ENCODE data around the gene COG2. TPM values are rescaled to one million over a fixed set of nuclear protein-coding genes. Genes with fewer than 3 reads are reported as not detected.

The COG2 gene
- total and polyA plus RNA-seq, 2 of the 13 experiments (the other 11 are each of a cell fraction or from before 2014, with no cell fraction given) = 16.8 to 36.3 TPM

GRCh38 chr1:230725256-230726012 is 83.2 kb downstream of the COG2 start (continued):
- 0 out of 2 replicates have a peak, but pooled peaks have one; percentile 30 for TF ChIP-seq HMGXB3 (CRISPR knock-in tag; IDR thresholded peaks at IDR 0.05; ENCODE audit: borderline replicate concordance)
- TF ChIP-seq YEATS2 (CRISPR knock-in tag; IDR thresholded peaks at IDR 0.05; ENCODE audit: borderline replicate concordance) = no peak
- TF ChIP-seq REL (CRISPR knock-in tag; conservative IDR thresholded peaks at IDR 0.05) = no peak
- TF ChIP-seq FOXM1 (CRISPR knock-in tag; IDR thresholded peaks at IDR 0.05) = no peak
- no peak for TF ChIP-seq GMEB1 (CRISPR knock-in tag; IDR thresholded peaks at IDR 0.05; ENCODE audit: borderline replicate concordance)
- TF ChIP-seq ZNF709 (CRISPR knock-in tag; IDR thresholded peaks at IDR 0.05) = no peak
- no peak for TF ChIP-seq STAT5B (CRISPR knock-in tag; IDR thresholded peaks at IDR 0.05)
- TF ChIP-seq ZNF296 (CRISPR knock-in tag; conservative IDR thresholded peaks at IDR 0.05) = no peak
- TF ChIP-seq ZNF510 (CRISPR knock-in tag; IDR thresholded peaks at IDR 0.05; ENCODE audit: low read depth) = no peak
- TF ChIP-seq SAP130 (CRISPR knock-in tag; IDR thresholded peaks at IDR 0.05; ENCODE audit: low read depth) = peak; percentile 73; the same call in 1 of the 2 replicates
- TF ChIP-seq AGO2 (optimal IDR thresholded peaks at IDR 0.05; ENCODE audit: low read depth, low read length) = no peak
- TF ChIP-seq KDM5A (IDR thresholded peaks at IDR 0.05; ENCODE audit: borderline replicate concordance, low read length) = no peak
- TF ChIP-seq GLMP (CRISPR knock-in tag; IDR thresholded peaks at IDR 0.05; ENCODE audit: borderline replicate concordance) = no peak
- TF ChIP-seq TERF1 (CRISPR knock-in tag; IDR thresholded peaks at IDR 0.05) = no peak
- TF ChIP-seq TARDBP (CRISPR knock-in tag; IDR thresholded peaks at IDR 0.05) = peak; percentile 51; the same call in 1 of the 2 replicates
- no peak for TF ChIP-seq NRL (CRISPR knock-in tag; IDR thresholded peaks at IDR 0.05; ENCODE audit: borderline replicate concordance)
- no peak for TF ChIP-seq MED13 (CRISPR knock-in tag; IDR thresholded peaks at IDR 0.05)
- TF ChIP-seq MYPOP (CRISPR knock-in tag; IDR thresholded peaks at IDR 0.05) = no peak
